ENCODE measurements around the gene TOMM20. TPM values are rescaled to one million over a fixed set of nuclear protein-coding genes. Genes with fewer than 3 reads are reported as not detected.

The TOMM20 gene
- total RNA-seq, 1 donor from 2014 or later: 95.4 TPM

DNA sequence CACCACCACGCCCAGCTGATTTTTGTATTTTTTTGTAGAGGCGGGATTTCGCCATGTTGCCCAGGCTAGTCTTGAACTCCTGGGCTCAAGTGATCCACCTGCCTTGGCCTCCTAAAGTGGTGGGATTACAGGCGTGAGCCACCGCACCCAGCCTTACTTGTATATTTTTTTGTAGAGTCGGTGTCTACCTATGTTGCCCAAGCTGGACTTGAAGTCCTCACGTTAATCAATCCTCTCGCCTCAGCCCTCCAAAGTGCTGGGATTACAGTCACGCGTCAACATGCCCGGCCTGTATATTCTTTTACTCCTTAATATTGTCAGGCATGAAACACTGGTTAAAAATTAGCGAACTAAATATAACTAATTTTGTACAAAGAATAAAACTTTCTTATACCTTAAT, 5.5 kb upstream of the TOMM20 start:
- DNase-seq: no peak

DNA sequence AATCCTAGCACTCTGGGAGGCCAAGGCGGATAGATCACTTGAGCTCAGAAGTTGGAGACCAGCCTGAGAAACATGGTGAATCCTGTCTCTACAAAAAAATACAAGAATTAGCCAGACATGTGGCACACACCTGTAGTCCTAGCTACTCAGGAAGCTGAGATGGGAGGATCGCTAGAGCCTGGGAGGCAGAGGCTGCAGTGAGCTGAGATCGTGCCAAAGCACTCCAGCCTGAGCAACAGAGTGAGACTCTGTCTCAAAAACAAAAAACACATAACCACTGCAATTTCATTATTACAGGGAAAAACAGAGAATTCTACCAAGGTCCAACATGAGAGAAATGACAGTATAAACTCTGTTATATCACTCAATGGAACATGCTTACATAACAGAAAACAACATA, 4.4 kb upstream of the TOMM20 start:
- no peak for DNase-seq

DNA sequence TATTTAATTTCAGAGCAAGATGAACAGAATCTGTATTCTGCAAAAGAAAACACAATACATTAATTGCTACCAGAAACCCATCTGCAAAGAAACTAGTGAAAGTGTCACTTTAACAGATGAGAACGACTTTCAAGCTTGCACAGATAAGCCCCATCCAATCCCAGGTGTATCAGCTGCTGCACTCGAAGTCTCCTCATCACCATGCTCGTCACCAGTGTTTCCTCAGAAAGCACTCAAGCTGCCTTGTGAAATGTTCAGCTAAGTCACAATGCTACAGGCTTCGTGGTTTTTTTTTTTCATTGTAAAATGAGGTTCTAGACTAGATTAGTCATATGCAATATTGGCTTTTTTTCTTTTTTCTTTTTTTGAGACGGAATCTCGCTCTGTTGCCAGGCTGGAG, 3.3 kb upstream of the TOMM20 start:
- DNase-seq: no peak

DNA sequence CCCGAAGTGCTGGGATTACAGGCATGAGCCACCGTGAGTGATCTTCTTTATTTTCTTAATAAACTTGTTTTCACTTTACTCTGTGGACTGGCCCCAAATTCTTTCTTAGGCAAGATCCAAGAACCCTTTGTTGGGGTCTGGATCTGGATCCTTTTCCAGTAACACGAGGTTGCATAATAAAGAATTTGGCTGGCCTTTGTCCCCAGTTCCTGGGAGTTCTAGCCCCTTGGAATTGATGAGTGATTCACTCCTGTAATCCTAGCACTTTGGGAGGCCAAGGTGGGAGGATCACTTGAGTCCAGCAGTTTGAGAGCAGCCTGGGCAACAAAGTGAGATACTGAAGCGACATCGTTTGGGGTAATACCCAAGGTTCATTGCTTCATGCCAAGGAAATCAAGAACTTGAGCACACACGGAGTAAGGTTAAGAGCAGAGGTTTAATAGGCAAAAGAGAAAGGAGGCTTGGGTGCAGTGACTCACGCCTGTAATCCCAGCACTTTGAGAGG, 2.2 kb upstream of the TOMM20 start:
- no peak for DNase-seq

DNA sequence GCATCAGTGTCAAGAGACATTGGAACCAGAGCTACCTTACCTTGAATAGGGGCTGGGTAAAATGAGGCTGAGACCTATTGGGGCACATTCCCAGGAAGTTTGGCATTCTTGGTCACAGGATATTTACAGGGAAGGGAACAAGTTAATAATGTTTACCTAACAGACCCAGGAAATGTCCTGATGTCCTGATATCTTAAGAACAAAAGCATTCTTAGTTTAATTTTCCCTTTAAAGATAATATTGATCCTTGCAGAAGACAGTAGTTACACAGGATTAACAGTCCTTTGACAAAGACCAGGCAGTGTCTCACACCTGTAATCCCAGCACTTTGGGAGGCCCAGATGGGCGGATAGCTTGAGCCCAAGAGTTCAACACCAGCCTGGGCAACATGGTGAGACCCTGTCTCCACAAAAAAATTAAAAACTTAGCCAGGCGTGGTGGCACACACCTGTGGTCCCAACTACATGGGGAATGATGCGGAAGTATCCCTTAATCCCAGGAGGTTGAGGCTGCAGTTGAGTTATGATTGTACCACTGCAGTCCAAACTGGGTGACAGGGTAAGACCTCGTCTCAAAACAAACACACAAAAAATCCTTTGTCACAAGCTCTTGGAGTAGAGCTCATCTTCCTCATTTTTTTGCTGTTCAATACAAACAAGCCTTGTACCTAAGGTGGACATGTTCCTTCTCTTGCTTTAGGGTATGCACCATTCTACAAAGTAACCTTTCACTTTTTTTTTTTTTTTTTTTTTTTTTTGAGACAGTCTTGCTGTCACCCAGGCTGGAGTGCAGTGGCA, 1.3 kb upstream of the TOMM20 start:
- DNase-seq: no peak

DNA sequence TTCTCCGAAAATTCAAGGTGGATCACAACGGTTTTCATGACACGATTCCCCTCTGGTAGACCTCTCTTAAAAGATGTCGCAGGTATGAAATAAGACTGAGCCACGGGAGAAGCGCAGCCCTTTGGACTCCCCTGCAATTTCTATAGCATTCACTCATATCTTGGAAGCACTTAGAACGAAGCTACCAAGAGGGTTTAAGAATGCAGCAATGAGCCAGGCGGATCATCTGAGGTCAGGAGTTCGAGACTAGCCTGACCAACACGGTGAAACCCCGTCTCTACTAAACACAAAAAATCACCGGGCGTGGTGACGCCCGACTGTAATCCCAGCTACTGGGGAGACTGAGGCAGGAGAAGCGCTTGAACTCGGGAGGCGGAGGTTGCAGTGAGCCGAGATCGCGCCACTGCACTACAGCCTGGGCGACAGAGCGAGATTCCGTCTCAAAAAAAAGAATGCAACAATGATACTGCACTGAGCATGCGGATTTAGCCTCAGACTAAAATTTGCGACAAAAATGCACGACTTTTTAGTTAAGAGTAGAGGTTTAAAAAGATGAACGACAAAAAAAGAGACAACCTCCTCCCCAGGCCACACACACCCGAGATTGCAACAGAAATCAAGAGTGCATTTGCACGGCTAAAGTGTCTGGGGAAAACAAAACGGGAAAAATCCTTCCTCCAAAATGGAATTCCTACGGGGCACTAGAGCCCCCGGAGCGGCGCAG, 743 bp downstream of the TOMM20 start:
- DNase-seq: no peak

DNA sequence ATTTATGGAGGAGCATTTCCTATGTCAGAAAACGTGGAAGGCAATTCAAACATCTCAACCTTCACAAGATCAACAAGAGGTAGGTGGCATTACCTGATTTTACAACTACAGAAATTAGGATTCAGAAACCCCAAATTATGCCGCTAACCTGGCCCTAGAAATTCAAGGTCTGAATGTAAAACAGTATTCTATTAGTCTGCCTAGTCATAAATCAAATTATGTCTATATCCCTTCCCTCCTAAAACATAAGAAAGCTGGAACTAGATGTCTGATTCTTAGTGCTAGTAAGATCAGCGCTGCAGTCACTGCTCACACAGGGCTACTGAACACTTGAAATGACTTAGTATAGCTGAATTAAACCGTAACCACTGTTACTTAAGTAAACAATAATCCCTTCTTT, 1.4 kb downstream of the TOMM20 start:
- DNase-seq: no peak

DNA sequence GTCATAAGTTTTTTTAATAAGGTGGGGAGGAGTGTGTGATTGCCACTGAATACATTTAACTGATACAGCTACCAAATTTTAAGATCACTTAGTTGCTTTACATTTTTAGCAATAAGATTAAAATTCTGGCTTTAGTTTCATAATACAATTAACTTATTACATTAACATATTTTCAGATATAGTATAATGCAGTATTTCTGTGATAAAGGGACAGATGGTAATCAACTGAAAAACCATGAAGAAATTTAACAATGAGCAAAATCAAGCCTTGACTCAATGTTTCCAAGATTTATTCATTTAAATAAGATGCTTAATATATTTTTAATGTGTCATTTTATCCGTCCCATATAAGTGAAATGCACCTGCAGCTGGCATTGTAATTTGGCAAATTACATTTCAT, 4.0 kb downstream of the TOMM20 start:
- DNase-seq: no peak

DNA sequence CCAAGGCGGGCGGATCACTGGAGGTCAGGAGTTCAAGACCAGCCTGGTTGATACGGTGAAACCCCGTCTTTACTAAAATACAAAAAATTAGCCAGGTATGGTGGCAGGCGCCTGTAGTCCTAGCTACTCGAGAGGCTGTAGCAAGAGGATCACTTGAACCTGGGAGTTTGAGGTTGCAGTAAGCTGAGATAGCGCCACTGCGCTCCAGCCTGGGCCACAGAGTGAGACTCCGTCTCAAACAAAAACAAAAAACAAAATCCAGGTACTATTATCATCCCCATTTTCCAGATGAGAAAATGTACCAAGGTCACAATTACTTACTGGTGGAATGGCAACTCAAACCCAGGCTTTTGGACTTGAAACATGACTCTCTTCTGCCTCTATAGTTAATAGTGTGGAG, 4.5 kb downstream of the TOMM20 start:
- DNase-seq: no peak

DNA sequence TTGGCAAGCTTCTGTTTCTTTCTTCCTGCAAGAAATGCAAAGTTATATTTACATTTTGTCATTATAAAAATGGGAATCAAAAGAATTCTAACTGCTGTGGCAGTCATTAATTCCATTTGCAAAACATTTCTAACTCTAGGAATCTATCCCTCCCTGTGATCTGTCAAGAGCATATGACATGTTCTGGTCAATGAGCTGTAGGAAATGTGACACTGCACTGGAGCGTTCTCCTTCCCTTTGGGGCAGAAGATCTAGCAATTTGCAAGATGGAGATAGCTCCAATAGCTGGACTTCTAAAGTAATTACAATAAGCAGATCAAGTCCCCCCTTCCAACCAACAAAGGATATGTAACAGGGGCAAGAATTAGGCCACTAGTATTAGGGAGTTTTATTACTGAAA, 6.3 kb downstream of the TOMM20 start:
- DNase-seq: no peak

DNA sequence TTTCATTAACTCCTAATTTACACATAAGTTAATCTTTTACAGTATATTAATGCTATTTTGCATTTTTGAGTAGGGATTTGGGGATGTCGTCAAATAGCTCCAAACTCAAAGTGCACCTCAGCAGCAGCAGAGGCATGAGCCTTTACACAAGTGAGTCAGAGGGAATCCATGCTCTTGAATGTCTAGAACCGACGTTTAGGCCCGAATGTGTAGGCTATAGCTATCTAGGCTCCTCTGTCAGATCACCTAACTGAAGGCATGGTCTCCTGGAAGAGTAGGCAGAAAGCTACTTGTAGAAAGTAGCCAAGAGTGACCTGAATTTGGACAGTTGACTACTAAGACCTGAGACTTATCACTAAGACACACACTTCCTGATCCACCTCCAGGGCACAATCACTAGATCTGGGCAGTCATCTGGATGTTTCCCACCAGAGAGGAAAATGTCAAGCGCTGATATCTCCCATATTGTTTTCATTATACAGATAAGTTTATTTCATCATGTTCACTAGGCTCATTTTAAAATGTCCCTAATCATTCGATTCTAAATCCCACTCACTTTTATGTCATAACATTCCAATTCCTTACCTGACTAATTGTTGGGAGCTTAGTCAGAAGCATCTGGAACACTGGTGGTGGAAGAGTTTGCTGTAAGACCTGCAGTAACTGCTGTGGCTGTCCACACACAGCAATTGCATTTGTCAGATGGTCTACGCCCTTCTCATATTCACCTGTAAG, 15.3 kb downstream of the TOMM20 start:
- no peak for DNase-seq

DNA sequence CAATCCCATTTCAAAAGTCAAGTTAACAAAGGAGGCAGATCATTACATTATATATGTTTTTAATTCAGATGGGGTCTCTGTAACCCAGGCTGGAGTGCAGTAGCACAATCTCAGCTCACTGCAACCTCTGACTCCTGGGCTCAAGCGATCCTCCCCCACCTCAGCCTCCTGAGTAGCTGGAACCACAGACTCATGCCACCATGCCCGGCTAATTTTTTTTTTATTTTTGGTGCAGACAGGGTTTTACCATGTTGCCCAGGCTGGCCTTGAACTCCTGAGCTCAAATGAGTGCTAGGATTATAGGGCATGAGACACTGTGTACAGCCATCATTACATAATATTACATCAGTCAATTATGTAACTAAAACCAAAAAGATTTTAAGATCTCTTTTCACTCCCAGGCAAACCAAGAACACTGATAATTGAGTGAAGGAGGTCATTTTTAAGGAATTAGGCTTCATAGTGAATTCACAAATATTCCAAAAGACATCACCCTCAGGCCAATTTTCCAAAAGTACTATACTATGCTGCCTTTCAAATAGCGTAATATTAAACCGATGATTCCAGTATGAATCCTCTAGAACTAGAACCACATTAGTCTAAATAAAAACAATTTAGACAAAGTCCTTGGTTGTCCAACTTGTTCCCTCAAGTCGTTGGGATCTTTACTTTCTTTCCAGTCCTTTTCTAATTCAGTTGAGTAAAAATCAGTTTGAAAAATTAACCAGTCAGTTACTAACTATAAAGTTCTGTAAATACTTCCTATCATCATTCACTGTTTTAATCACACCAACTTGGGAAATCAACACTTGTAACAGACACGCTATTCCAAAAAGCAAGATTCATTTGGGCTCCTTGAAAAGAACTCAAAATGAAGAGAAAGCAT, 16.1 kb downstream of the TOMM20 start:
- DNase-seq: no peak

DNA sequence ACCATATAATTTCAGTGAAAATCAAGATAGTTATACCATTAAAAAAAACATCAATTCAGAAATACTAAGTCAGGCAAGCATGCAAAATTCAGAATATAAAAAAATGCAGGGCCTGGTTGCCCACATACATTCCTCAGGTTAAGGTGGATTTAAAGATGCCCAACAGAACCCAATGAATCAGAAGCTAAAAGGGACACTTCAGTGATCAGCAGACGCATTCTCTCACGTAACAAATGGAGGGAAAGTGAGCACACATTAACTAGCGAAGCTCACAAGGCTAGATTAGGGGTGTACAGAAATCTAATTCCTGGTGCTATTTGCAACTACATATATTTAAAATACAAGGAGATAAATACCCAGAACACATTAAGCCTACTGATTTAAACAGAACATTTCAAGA, 17.5 kb downstream of the TOMM20 start:
- no peak for DNase-seq

DNA sequence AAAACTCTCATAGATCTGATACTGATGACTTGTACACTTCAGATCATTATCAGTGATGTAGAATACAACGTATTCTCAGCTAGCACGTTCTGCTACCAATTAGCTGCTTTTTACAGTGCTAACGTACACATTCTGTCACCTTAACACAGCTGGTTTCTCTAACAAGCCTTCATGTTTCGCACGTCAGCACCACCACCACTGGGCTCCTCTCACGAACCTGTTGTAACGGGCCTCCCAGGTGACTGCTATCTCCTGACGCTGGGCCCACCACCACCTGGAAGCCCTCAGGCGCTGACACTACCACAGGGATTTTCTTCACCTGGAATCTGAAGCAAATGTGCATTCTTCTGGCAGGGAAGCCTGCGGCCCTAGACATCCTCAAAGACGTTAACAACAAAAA, 19.8 kb downstream of the TOMM20 start:
- DNase-seq: no peak

DNA sequence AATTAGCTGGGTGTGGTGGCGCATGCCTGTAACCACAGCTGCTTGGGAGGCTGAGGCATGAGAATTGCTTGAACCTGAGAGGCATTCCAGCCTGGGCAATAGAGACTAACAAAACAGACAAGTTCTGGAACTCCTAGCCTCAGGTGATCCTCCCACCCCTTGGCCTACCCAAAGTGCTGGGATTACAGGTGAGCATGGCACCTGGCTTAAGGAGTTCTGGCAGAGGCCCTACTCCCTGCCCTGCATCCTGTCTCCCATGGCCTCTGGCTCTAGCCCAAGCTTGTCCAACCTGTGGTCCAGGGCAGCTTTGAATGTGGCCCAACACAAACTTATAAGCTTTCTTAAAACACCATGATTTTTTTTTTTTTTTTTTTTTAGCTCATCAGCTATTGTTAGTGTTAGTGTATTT, 20.4 kb downstream of the TOMM20 start:
- DNase-seq: no peak

DNA sequence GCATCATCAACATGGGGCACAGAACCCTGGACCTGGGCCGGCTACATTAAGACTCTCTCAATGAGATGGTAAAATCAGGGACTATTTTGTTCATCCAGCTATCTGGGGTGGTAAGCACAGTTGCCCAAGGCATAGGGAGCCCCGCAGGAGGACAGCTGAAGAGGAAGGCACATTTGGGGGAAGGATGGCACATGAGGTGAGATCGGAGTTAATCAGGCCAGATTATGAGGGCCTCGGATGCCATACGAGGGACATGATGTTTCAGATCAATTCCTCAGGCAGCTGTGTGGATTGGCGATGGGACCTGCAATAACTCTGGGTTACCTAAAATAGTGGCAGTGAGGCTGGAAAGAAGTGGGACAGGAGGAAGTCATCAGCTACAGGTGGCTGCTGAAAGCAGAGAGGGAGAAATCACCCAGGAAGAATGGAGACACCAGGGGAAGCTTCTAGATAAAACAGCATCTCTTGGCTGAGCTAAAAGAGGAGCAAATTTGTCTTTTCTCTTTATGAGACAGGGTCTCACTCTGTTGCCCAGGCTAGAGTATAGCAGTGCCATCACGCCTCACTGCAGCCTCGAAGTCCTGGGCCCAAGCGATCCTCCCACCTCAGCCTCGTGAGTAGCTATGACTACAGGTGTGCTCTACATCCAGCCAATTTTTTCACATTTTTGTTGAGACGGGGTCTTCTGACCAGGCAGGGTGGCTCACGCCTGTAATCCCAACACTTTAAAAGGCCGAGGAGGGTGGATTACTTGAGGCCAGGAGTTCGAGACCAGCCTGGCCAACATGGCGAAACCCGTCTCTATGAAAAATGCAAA, 21.1 kb downstream of the TOMM20 start:
- DNase-seq: no peak

DNA sequence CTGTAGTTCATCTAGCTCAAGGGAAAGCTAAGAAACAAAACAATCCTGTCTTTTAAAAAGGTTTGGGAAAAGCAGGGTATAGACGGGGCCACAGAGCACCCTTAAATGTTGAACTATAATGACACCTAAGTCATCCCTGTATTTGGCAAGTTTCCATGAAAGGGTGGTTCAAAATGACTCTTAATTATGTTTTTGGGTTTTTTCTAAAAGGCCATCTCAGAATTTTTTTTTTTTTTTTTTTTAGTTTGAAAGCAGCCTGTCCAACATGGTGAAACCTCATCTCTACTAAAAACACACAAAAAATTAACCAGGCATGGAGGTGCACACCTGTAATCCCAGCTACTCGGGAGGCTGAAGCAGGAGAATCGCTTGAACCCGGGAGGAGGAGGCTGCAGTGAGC, 22.2 kb downstream of the TOMM20 start:
- no peak for DNase-seq

DNA sequence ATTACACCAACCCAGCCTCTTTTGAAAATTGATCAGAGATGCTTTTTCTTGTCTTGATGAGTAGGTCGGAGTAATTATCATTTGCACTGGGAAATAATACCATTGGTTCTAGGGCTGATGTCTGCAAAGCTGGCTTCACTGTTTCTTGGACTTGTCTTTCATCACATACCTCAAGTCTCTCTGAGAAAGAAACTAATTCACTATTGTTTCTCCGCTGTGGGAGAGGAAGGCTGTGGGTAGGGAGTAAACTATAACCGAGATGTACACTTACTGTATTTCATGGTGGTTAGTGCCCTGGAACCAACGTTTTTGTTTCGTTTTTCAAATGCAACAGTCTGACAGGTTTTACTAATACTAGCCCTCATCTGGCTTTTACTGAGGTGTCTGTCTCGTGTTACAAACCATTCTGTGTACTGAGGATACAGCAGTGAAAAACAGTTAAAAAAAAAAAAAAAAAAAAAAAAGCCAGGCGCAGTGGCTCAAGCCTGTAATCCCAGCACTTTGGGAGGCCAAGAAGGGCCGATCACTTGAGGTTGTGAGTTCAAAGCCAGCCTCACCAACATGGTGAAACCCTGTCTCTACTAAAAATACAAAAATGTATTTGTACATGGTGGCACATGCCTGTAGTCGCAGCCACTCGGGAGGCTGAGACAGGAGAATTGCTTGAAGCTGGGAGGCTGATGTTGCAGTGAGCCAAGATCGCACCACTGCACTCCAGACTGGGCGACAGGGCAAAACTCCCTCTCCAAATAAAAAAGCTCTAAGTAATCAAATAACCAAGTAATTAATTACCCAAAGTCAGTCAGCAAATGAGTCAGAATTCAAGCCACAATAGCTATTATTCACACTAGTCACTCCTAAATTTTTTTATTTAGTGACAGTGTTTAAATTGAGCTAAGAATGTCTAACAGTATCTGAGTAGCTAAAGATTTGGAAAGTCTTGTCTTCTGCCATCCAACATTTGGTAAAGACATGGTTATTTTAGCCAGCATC, 23.3 kb downstream of the TOMM20 start:
- DNase-seq: no peak

DNA sequence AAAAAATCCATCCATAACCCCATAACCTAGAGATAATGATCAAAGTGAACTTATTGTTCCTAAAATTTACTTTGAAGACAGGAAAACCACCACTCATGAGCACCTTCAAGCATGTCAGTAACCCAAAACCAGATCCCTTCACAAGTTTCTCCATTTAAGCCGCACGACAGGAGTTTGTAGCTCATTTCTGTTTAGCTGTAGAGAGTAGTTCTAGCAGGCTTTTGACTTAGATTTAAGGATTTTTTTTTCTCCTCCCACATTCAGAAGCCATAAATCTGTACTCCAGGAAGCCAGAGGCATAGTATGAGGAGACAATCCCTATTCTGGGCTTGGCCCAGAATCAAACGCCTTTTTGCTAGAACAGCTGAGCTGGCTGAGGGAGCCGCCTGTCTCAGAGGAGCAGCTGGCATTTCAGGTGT, 25.6 kb downstream of the TOMM20 start:
- peak; percentile 59 for DNase-seq

DNA sequence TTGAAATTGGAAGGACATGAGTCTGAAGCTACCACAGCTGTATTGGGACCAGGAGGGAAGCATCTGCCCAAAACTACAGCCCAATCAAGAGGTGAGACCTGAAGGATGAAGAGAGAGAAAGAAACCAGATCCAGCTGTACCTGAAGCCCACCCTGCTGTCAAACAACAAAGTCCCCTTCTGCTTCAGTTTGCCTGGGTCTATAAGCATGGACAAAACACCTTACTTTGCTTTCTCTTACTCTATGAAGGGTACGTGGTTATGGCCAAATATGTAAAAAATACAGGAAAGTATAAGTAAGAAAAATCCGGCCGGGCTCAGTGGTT, 26.4 kb downstream of the TOMM20 start:
- DNase-seq: no peak
